ENCODE results near the gene DCST2. TPM values are rescaled to one million over a fixed set of nuclear protein-coding genes. Genes with fewer than 3 reads are reported as not detected.

Gene DCST2
- total and polyA plus RNA-seq, 11 donors, result 0.14 to 0.65 (median 0.35) TPM; not detected in 1

GRCh38 chr1:155017041-155017945, 16.3 kb downstream of the DCST2 start:
- peak in 1 of 2 donors; percentile 52 for TF ChIP-seq POLR2A (IDR thresholded peaks at IDR 0.05)
- TF ChIP-seq CTCF (IDR thresholded peaks at IDR 0.05), result peak; percentile 97 to 100 (median 98)
- Histone ChIP-seq H3K9me3 (no peaks in the 10 kb centered on the region), H3K4me1 (peaks cover 5 to 44% (median 24%) of the 10 kb centered on the region in 12 donors), H3K27me3 (no peaks in the 10 kb centered on the region), H3K36me3 (peaks cover 0 to 25% (median 17%) of the 10 kb centered on the region in 9 donors), H3K27ac (peak overlapping the region; percentile 63 to 91 (median 84)), H3K4me3 (peak overlapping the region; percentile 1 to 69 (median 56))
- WGBS, 4 donors, result 4 to 6% (median 5%) methylated on average over 29 to 49 of the region's 49 CpGs
- intact Hi-C loops (cut with DNase I), result loop anchor here in 5 of 10 donors (2.0 to 5.0 kb wide), 8 partner anchors 14 to 60 kb away; partner anchors contain the start of genes ADAM15 (in 2 of the 5), PYGO2 (in 2 of the 5), CKS1B (in 1 of the 5) and PBXIP1 (in 1 of the 5)
- ATAC-seq (peak; percentile 85 to 94 (median 90)), DNase-seq (peak; percentile 86 to 94 (median 91))

GRCh38 chr1:155016231-155016831, 17.2 kb downstream of the DCST2 start:
- TF ChIP-seq CTCF (IDR thresholded peaks at IDR 0.05) (no peak), POLR2A (IDR thresholded peaks at IDR 0.05) (no peak)
- Histone ChIP-seq H3K4me1 (peaks cover 8 to 54% (median 29%) of the 10 kb centered on the region in 12 donors), H3K4me3 (no peak overlapping the region), H3K9me3 (no peaks in the 10 kb centered on the region), H3K36me3 (peaks cover 0 to 25% (median 17%) of the 10 kb centered on the region in 9 donors), H3K27me3 (no peaks in the 10 kb centered on the region), H3K27ac (peak overlapping the region; percentile 63 to 91 (median 84))
- ATAC-seq (no peak), DNase-seq (peak in 1 of 5 donors; percentile 61)
- intact Hi-C loops (cut with DNase I), result loop anchor here in 5 of 10 donors (2.0 to 5.0 kb wide), 8 partner anchors 14 to 59 kb away; partner anchors contain the start of genes ADAM15 (in 2 of the 5), PYGO2 (in 2 of the 5), CKS1B (in 1 of the 5) and PBXIP1 (in 1 of the 5)
- 81 to 91% (median 88%) methylated on average over 24 to 26 of the region's 26 CpGs for WGBS, 4 donors

DNA sequence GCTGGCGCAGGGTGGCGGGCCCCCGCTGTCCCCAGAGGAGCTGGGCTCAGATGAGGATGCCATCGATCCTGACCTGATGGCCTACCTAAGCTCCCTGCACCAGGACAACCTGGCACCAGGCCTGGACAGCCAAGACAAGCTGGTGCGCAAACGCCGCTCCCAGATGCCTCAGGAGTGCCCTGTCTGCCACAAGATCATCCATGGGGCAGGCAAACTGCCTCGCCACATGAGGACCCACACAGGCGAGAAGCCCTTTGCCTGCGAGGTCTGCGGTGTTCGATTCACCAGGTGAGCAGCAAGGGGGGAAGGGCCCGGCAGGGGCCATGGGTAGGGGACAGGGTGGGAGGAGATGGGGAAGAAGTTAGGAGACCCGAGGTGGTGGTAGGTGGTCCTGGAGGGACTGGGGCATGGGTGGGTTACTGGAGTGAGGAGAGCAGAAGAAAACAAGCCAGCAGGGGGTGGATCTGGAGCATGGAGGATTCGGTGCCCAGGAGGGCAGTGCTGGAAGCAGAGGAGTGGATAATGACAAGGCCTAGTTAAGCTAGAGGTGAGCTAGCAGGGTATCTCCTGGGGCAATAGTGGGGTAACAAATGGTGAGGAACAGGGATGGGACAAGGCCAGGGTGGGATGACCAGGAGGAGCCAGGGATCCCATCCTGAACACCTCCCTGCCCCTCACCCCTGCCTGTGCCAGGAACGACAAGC, 17.9 kb downstream of the DCST2 start:
- WGBS, 4 donors, result 85 to 91% (median 89%) methylated on average over 14 to 16 of the region's 16 CpGs
- ATAC-seq (no peak), DNase-seq (no peak)
- Histone ChIP-seq H3K4me1 (peaks cover 8 to 60% (median 31%) of the 10 kb centered on the region in 12 donors), H3K27ac (peak overlapping the region in 2 of 12 donors; percentile 88 to 91), H3K36me3 (peaks cover 0 to 25% (median 17%) of the 10 kb centered on the region in 9 donors), H3K9me3 (no peaks in the 10 kb centered on the region), H3K27me3 (no peaks in the 10 kb centered on the region), H3K4me3 (no peak overlapping the region)
- TF ChIP-seq POLR2A (IDR thresholded peaks at IDR 0.05) (no peak), CTCF (IDR thresholded peaks at IDR 0.05) (no peak)
- intact Hi-C loops (cut with DNase I), result loop anchor here in 5 of 10 donors (2.0 to 5.0 kb wide), 8 partner anchors 13 to 58 kb away; partner anchors contain the start of genes ADAM15 (in 2 of the 5), PYGO2 (in 2 of the 5), CKS1B (in 1 of the 5) and PBXIP1 (in 1 of the 5)

Data from heart left ventricle (tissue), 16 donors.